Measurements from ENCODE around the gene SPTBN1.

The SPTBN1 gene

GRCh38 chr2:54589340-54590215 lies 133.5 kb downstream of the SPTBN1 start:
- no peak for TF ChIP-seq CTCF (IDR thresholded peaks at IDR 0.05; ENCODE audit: poor library complexity, severe bottlenecking)
- Histone ChIP-seq H3K9me3 (ENCODE audit: severe bottlenecking) (no peaks in the 10 kb centered on the region), H3K27me3 (ENCODE audit: insufficient read depth, poor library complexity, severe bottlenecking) (no peaks in the 10 kb centered on the region), H3K4me3 (ENCODE audit: severe bottlenecking) (no peak overlapping the region), H3K4me1 (ENCODE audit: insufficient read depth, poor library complexity, severe bottlenecking) (peaks cover 56% of the 10 kb centered on the region), H3K27ac (ENCODE audit: poor library complexity, severe bottlenecking) (peak overlapping the region; percentile 59), H3K36me3 (ENCODE audit: low read depth) (peaks cover 25% of the 10 kb centered on the region)
- DNase-seq (ENCODE audit: low spot score) (no peak), ATAC-seq (ENCODE audit: low read depth) (peak; percentile 70)

GRCh38 chr2:54590216-54591120 lies 134.3 kb downstream of the SPTBN1 start:
- H3K4me1 ChIP-seq (ENCODE audit: insufficient read depth, poor library complexity, severe bottlenecking): peaks cover 47% of the 10 kb centered on the region
- no peak for TF ChIP-seq CTCF (IDR thresholded peaks at IDR 0.05; ENCODE audit: poor library complexity, severe bottlenecking)
- no peak overlapping the region for H3K4me3 ChIP-seq (ENCODE audit: severe bottlenecking)
- H3K27ac ChIP-seq (ENCODE audit: poor library complexity, severe bottlenecking): peak overlapping the region; percentile 59
- peaks cover 31% of the 10 kb centered on the region for H3K36me3 ChIP-seq (ENCODE audit: low read depth)
- ATAC-seq (ENCODE audit: low read depth) (no peak), DNase-seq (ENCODE audit: low spot score) (no peak)
- no peaks in the 10 kb centered on the region for H3K27me3 ChIP-seq (ENCODE audit: insufficient read depth, poor library complexity, severe bottlenecking)
- no peaks in the 10 kb centered on the region for H3K9me3 ChIP-seq (ENCODE audit: severe bottlenecking)

DNA sequence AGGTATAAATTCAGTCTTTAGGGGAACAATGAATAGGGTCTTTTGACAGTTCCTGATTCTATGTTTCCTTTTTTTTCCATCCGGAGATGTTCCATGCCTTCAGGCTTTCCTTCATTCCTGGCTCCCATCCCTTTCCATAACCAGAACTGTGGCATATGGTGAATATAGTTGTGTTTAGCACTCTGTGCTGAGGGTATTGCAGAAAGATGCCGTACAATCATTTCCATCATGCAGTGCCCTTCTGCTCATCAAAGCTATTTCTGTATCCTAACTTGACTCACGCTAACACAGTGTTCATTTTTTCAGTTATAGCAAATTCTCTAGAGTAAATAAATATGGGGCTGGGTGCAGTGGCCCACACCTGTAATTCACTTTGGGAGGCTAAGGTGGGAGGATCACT lies 135.4 kb downstream of the SPTBN1 start:
- peaks cover 37% of the 10 kb centered on the region for H3K4me1 ChIP-seq (ENCODE audit: insufficient read depth, poor library complexity, severe bottlenecking)
- DNase-seq (ENCODE audit: low spot score) (no peak), ATAC-seq (ENCODE audit: low read depth) (no peak)
- H3K4me3 ChIP-seq (ENCODE audit: severe bottlenecking): no peak overlapping the region
- peaks cover 36% of the 10 kb centered on the region for H3K36me3 ChIP-seq (ENCODE audit: low read depth)
- H3K27ac ChIP-seq (ENCODE audit: poor library complexity, severe bottlenecking): no peak overlapping the region
- no peak for TF ChIP-seq CTCF (IDR thresholded peaks at IDR 0.05; ENCODE audit: poor library complexity, severe bottlenecking)
- H3K9me3 ChIP-seq (ENCODE audit: severe bottlenecking): no peaks in the 10 kb centered on the region
- no peaks in the 10 kb centered on the region for H3K27me3 ChIP-seq (ENCODE audit: insufficient read depth, poor library complexity, severe bottlenecking)

GRCh38 chr2:54593249-54593648 lies 137.1 kb downstream of the SPTBN1 start:
- Histone ChIP-seq H3K27ac (ENCODE audit: poor library complexity, severe bottlenecking) (no peak overlapping the region), H3K9me3 (ENCODE audit: severe bottlenecking) (no peaks in the 10 kb centered on the region), H3K27me3 (ENCODE audit: insufficient read depth, poor library complexity, severe bottlenecking) (no peaks in the 10 kb centered on the region), H3K4me3 (ENCODE audit: severe bottlenecking) (no peak overlapping the region), H3K4me1 (ENCODE audit: insufficient read depth, poor library complexity, severe bottlenecking) (peaks cover 28% of the 10 kb centered on the region), H3K36me3 (ENCODE audit: low read depth) (peaks cover 29% of the 10 kb centered on the region)
- no peak for TF ChIP-seq CTCF (IDR thresholded peaks at IDR 0.05; ENCODE audit: poor library complexity, severe bottlenecking)
- ATAC-seq (ENCODE audit: low read depth): no peak
- no peak for DNase-seq (ENCODE audit: low spot score)

Measured in RWPE2 (cell line).